HG02763 (cell line): ENCODE results near the gene MPPED1.

Experiments
- ATAC-seq: cut with Tn5 transposase; IDR thresholded peaks from one replicate; pipeline ENCODE4 v1.9.1; 2021; ENCODE audit warnings: mild to moderate bottlenecking, moderate library complexity; ENCODE audit not compliant: unreplicated experiment

Gene MPPED1

DNA sequence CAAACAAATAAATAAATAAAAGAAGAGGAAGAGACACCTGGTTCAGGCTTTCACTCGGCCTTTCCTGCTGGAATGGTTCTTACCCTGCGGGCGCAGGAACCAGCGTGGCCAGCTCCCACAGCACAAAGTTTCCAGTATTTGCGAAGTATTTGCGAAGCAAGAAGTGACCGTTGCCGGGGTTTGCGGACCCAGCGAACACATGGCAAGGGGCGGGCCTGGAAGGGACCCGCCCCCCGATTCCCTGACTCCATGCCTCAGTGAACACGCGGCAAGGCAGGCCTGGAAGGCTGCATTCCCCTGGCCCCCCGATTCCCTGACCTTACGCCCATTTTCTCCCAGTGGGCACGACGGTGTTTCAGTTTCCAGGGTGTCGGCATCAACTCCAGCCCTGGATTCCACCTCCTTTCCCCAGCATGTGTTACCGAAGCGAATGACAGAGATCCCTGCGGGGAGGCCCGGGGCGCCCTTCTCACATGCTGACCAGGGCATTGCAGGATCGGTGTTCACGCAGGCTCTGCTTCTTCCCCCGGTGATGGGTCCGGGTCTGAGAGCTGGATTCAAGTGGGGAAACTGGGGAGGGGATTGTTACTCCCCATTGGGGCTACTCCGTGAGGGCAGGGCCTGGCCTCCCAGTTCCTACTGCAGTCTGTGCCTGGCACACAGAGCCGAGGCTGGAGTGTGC lies 102.8 kb downstream of the MPPED1 start:
- ATAC-seq = no peak

DNA sequence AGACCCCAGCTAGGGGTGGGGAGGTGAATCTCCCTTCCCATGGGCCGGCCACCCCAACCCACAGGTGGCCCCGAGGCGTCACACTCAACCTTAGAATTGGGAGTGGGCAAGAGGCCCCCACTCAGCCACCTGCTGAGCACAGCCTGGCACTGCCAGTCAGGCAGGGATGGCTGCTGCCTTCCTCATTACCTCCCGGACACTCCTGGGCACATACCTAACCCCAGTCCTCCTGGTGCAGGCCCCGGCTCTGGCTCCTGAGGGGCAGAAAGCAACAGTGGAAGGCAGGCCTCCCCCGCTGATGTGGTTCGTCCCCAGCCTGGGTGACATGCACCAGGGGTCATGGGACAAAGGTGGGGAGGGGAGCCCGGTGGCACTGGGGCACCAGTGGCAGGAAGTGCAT lies 103.6 kb downstream of the MPPED1 start:
- no peak for ATAC-seq

DNA sequence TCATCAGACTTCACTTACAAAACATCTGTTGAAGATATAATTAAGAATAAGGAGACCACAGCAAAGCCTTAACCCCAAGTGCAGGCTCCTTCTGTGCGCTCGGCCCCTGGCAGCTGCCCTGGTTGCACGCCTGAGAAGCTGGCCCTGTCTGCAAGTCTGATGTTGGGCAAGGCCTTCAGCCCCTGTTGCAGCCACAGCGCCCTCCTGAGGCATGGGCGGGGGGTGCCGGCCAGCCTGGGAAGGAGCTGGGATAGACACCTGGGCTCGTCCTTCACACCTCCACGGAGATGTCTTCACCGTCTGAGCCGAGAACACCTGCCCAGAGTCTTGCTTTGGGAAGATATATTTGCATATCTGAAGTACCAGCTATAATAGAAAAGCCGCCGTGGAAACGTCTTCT lies 104.1 kb downstream of the MPPED1 start:
- no peak for ATAC-seq

DNA sequence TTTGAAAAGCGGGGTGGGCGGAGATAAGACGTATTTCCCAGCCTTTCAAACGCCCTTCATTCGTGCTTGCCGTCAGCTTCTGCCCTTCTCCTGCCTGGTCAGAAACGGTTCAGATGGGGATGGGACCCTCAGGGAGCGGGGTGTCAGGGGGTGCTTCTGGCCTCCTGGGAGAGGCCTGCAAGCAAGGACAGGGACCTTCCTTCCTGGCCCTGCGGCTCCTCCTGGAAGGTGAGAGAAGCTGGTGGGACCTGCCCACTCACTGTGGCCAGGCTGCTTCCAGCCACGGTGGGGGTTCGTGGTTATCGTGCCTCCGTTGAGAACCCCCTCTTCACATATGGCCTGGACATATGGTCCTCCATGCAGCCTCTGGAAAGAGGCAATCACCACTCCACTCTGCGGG lies 104.6 kb downstream of the MPPED1 start:
- ATAC-seq = no peak

DNA sequence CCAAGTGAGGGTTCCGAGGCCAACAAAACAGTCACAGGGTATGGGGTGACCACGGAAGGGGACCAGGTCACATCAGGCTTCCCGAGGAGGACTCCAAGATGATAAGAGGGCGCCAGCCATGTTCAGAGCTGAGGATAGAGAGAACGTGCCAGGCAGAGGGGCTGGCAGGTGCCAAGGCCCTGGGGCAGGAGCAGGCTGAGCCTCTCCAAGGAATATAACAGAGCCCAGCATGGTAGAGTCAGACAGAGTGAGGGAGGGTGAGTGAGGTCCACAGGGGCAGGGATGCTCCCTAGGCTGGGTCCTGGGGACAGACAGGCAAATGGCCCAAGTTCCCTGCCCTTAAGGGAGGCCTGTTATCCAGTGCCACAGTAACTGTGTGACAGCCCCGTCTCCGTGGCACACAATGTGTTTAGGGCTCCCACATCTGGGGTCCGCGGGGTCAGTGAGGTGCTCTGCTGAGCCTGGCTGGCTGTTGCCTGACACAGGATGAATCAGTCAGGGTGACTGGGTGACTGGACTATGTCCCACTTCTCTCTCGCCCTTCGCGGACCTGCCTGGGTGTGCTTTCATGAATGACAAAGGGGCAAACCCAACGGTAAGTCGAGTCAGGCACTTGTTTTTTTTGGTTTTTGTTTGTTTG lies 105.3 kb downstream of the MPPED1 start:
- no peak for ATAC-seq

DNA sequence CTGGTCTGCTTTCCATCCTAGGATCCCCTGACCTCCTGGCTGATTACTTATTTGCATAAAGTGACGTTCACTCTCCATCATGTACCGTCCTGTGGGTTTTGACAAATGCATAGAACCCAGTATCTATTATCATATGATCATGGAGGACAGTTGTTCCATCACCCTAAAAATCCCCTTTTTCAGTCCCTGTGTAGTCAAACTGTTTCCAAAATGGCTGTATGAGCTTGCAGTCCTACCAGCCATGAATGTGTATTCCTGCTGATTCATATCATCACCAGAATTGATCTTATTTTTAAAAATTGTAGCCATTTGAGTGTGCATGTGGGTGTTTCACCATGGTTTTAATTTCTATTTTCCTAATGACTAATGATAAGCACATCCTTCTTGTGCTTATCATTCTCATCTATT lies 108.8 kb downstream of the MPPED1 start:
- no peak for ATAC-seq

DNA sequence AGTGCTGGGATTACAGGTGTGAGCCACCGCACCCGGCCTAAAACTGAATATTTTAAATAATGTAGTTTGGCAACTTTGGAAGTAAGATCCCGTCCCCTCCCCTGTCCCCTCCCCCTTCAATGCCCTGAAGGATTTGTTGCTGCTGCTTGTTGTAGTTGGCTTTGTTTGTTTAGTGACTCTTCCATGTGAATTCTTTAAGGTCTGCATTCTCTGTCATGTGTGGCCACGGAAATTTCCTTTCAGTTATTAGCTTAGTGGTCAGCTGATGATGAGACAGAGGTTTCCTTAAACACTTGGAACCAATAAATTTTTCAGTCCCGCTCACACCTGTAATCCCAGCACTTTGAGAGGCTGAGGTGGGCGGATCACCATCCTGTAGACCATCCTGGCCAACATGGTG lies 109.9 kb downstream of the MPPED1 start:
- no peak for ATAC-seq

DNA sequence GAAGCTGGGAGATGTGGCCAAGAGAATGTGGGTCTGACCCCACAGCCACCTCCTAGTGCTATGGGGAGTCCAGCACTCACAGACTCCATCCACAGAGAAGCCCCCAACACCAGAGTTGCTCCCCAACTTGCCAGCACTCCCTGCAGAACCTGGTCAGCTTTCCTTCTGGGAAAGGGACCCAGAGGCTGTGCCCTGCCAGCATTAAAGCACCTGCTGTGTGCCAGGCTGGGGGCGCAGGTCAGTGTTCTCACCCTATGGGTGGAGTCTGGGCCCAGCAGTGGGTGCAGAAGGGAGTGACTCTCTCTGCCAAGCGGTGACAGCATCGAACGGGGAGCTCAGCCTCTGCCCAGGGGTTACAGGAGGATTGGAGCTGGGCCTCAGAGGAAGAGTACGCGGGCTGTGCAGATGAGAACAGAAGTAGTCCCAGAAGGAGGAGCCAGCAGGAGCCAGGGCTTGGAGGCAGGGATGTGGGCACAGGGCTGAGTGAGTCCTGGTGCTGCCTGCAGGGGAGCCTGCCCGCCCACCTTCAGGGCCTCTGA lies 114.4 kb downstream of the MPPED1 start:
- ATAC-seq = no peak

DNA sequence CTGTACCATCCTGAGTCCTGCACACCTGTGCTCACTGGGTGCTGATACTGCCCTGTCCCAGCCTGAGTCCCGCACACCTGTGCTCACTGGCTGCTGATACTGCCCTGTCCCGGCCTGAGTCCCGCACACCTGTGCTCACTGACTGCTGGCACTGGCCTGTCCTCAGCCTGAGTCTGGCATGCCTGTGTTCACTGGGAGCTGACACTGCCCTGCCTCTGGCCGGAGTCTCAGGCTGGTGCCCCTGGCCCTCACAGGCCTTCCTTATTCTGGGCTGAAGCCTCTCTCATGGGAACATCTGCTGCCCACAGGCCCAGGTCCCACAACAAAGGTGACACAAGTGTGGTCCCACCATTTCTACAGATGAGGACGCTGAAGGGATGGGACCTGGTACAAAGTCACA lies 115.1 kb downstream of the MPPED1 start:
- no peak for ATAC-seq

DNA sequence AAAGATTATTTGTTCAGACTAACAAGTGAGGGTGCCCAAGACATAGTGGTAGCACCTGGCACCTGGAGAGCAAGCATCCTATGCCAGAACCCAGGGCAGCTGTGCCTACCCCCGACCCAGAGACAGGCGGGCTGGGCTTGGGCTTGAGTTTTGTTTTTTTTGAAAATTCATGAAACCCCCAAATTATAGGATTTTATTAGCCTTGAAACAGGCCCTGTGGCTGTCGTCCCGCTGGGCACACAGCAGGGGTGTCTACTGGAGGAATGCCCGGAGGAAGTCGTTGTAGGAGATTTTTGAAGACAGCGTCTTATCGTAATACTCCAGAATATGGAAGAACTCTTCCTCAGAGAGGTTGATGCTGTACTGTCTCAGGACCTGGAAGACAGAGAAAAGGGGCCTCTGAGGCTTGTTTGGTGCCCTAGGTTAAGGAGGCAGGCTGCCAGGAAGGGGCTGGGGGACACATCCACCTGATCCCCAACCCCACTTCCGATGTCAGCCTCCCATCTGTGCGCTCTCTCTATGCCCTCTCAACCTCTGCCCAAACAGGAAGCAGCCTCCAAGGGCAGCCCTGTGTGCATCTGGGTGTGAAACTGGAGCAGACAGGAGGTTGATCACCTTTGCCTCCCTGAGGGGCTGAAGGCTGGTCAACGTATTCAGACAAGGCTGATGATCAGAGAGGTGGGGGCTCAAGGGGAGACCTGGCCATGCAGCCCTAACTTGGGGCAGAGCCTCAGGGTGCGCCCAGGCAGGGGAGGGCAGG lies 117.0 kb downstream of the MPPED1 start:
- ATAC-seq = no peak

DNA sequence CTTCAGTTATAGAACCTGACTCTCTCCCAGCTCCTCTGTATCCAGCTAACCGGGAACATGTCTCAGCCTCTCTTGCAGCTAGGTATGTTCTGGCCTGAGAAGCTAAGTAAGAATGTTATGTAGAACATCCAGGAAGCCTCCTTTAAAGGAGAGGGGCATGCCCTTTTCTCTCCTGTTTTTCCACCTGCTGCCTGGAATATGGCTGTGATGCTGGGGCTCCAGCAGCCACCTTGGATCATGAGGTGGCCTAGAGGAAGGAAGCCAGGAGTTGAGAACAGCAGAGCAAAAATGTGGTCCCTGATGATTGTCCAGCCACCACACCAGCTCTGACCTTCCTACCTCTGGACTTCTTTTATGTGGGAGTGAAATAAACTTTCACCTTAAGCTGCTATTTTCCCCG lies 117.6 kb downstream of the MPPED1 start:
- ATAC-seq = no peak

DNA sequence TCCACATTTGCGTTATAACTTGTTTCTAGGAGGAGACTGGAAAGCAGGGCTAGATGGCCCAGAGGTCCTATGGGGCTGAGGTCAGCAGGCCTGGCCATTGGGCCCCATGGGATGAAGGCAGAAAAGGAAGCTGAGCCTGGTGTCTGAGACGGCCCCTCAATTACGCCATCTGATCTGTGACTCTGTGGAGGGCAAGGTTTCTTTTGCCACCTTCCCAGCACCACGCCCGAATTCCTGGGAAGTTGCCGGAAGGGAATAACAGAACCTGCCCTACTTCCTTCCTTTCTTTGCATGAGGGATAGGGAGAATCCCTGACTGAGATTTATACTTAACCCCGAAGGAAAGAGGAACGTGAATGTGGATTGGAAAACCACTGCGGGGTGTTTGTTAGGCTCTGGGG lies 118.1 kb downstream of the MPPED1 start:
- ATAC-seq = no peak

DNA sequence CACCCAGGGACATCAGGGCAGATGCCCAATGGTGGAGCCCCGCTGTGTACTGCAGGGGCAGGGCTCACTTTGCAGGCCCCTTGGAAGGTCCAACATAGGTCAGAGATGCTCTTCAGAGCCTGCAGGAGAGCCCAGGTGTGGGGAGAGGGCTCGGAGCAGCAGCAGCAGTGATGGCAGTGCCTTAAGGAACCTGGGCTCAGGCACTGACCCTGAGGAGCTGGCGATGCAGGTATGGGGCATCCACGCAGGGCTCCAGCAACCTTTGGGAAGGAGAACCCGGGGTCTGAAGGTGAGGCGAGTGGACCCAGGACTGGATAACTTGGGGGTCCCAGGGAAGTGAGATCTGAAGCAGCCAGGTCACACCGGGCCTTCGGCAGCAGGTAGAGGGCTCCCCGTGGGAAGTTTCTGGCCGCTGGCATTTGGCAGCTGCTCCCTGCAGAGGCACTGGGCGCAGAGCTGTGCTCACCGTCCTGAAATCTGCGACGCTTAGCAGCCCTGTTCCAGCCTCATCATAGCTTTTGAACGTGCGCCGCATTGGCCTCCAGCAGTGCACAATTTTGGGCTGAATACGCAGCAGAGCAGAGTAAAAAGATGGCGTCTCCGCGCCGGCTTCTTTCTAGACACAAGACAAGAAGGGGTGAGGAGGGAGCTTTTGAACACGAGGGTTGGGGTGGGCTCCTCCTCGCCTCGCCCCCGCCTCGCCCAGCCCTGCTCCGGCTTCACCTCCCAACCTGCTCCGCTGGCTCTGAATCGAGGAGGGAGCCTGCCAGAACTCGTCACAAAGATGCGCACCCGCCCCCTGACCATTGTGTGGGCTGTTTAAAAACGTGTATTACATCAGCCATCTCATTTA lies 118.8 kb downstream of the MPPED1 start:
- no peak for ATAC-seq

DNA sequence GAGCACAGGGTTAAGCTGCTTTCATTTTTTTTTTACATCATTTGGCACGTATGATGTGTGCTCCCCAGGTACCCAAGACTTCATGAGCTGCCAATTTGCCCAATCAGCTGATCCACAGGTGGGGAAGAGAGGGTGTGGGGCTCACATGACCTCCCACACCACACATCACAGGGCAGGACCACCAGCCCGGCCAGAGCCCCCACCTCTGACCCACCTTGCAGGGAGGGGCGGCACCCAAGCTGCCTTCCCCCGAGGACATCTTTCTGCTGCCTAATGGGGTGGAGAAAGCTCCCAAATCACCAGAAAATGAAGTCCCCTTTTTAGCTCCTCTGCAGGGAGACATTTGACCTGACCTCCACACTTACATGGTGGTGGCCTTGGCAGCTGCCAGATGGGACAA lies 119.8 kb downstream of the MPPED1 start:
- ATAC-seq = no peak

DNA sequence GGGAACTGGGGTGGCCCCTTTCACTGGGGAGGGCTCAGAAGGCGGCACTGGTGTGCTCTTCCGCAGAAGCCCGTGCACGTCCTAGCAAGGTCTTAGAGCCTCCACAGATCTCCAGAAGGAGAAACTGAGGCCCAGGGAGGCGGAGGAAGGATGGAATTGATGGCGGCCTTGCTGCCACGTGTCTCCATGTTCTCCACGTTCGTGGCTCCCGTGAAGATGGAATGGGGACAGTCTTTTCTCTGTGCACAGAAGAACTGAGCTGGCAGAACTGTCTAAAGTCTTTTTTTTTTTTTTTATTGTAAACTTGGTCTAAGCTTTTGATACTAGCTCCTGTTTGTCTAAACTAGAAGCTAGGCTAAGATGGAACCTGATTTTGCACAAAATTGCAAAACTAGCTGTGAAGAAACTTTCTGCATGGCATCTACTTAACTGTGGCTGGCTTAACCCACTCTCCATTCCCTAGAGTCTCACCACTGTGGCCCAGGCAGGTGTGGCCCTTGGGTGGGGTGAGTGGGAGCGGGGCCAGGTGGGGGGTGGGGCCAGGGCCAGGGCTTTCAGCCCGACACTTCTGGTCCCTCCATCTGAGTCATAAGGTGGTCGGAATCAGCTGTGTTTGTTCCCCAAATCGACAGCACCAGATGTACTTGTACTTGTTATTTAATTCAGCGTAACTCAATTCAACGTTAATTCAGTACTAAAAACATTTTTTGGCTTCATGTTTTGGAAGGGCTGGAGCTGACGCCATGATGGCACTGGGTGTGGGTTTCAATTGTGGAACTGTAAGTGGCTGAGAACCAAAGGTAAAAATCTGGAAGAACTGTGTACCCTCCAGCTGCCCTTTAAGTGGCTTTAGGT lies 120.7 kb downstream of the MPPED1 start:
- ATAC-seq = no peak

DNA sequence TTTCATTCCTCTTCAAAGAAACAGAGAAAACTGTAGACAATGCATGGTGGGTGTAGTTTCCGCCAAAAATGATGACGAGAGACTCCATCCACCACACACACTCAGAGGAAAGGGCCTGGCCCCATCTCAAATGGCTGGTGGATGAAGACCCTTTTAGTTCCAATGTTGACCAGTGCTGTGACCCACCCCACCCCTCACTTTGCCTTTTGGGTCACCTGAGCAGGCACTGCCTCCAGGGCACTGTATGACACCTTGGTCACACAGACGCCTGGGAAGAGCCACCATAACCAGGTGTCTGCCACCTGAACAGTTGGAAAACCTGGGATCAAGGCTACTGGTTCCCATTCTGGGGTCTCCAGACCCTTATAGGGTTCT lies 121.3 kb downstream of the MPPED1 start:
- ATAC-seq = no peak

DNA sequence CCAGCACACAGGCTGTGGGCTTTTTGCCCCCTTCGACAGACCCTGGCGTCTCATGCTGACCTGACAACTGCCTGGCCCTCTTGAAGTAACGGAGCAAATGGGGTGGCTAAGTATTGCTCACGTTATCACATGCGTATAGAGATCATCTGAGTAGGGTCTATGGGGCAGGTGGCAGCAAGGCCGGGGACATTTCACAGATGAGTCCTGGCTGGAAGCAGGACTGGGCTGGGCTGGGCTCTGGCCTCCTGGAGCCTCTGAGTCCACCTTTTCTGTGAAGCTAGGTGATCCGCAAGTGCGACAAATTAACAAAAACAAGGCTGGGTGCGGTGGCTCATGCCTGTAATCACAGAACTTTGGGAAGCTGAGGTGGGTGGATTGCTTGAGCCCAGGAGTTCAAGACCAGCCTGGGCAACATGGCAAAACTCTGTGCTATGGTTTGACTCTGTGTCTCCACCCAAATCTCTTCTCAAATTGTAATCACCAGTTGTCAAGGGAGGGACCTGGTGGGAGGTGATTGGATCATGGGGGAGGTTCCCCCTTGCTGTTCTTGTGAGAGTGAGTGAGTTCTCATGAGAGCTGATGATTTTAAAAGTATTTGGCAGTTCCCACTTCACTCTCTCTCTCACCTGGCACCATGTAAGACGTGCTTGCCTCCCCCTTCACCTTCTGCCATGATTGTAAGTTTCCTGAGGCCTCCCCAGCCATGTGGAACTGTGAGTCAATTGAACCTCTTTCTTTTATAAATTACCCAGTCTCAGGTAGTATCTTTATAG lies 122.0 kb downstream of the MPPED1 start:
- ATAC-seq = no peak

DNA sequence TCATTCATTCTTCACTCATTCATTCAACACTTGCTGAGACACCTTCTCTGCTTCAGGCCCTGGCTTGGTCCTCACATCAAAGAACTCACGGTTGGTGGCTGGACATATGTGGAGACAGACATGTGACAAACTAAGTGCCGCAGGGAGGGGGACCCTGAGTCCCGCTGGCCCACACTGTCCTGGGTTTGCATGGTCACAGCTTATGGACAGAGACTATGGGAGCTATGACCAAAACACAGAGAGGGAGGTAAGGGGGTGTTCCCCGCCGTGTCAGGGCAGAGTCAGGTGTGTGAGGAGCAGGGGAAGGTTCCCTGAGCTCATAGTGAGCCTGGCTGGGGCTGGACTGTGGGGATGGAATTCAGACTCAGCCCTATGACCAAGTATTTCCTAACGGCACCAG lies 123.1 kb downstream of the MPPED1 start:
- ATAC-seq = no peak

DNA sequence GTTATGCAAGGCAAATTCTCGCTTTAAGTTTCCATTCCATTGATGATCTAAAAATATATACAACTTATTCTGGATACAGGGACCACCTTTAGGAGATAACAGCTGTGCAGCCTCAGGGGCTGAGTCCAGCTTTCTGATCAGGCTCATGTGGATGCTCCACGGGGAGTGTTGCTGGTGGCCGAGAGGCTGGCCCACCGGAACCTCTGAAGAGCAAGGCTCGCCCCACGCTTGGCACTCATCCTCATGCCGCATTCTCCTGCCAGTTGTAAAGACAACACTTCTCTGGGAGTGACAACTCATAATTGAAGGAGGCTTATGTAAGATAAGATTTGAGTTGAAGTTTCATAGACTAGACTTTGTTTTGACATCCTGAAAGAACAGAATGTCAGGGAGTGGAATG lies 123.5 kb downstream of the MPPED1 start:
- ATAC-seq = no peak
